OCI-LY3 (cell line): Measurements from ENCODE around the gene IL13.

Experiments used
- EZH2phosphoT487 ChIP-seq: fragments of 200-600 bp; shearing (Covaris generic); IDR thresholded peaks from 2 replicates; pipeline ENCODE4 v1.6.1; 2018; ENCODE audit warnings: antibody characterized with exemption, mixed run types, low read depth
- TF ChIP-seq, protein P1 (sequence below): fragments of 200-600, 300-600 bp; sonication (generic); IDR thresholded peaks from 2 replicates; pipeline ENCODE4 v1.5.1; 2014; ENCODE audit warnings: antibody characterized with exemption, low read length, low read depth

DNA sequence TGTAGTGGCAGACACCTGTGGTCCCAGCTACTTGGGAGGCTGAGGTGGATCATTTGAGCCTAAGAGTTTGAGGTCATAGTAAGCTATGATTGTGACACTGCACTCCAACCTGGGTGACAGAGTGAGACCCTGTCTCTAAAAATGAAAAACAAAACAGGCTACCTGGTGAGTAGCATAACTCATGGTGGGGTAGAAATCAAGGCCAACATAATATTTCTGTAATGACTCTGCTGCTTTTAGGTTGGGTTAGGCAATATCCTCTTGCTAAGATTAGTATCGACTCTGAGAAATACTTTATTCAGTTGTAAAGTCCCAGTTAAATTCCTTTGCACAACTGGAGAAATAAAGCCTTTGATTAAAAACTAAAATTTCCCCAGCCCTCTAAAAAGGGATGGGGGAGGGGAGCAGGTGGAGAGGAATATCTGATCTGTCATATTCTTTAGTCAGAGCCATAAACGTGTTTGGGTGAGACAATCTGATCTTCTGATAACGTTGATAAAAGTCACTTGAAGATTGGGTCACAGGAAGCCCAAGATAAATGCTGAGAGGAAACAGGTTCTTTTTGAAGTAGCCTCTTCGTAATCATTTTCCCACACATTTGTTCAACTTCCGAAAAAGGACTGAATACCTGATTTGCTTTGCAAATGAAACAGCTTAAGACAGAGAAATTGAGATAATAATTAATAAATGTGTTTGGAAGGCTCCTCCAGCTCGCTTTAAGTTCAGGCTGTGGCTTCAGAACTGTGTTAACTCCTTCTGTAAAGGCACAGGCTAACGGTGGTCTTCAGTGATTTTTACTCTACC is 30.8 kb downstream of the IL13 start:
- TF ChIP-seq, protein P1, sequence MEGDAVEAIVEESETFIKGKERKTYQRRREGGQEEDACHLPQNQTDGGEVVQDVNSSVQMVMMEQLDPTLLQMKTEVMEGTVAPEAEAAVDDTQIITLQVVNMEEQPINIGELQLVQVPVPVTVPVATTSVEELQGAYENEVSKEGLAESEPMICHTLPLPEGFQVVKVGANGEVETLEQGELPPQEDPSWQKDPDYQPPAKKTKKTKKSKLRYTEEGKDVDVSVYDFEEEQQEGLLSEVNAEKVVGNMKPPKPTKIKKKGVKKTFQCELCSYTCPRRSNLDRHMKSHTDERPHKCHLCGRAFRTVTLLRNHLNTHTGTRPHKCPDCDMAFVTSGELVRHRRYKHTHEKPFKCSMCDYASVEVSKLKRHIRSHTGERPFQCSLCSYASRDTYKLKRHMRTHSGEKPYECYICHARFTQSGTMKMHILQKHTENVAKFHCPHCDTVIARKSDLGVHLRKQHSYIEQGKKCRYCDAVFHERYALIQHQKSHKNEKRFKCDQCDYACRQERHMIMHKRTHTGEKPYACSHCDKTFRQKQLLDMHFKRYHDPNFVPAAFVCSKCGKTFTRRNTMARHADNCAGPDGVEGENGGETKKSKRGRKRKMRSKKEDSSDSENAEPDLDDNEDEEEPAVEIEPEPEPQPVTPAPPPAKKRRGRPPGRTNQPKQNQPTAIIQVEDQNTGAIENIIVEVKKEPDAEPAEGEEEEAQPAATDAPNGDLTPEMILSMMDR: no peak
- no peak for TF ChIP-seq EZH2phosphoT487
